ENCODE results near the gene EIF4E.
A peak's percentile ranks its signal among the peaks of the same experiment; 100 is the strongest.
"Not testable (repeated sequence)": the region's sequence is repeated elsewhere in the genome, so short reads cannot be mapped to it uniquely, and the experiment has no call there.

Gene EIF4E

GRCh38 chr4:98934851-98935250, 5.9 kb upstream of the EIF4E start:
- not testable (repeated sequence) for FAIRE-seq; DNase-seq (ENCODE audit: insufficient read length, low spot score)

GRCh38 chr4:98932539-98932938, 3.6 kb upstream of the EIF4E start:
- DNase-seq (ENCODE audit: insufficient read length, low spot score) (no peak), FAIRE-seq (peak; percentile 56)

GRCh38 chr4:98930311-98930865, 1.5 kb upstream of the EIF4E start:
- peak; percentile 62 for FAIRE-seq
- DNase-seq (ENCODE audit: insufficient read length, low spot score), result no peak

GRCh38 chr4:98929341-98930267, 671 bp upstream of the EIF4E start:
- DNase-seq (ENCODE audit: insufficient read length, low spot score), result peak; percentile 14
- no peak for FAIRE-seq

GRCh38 chr4:98928131-98928504, 815 bp downstream of the EIF4E start:
- peak; percentile 81 for FAIRE-seq

GRCh38 chr4:98926257-98926656, 2.7 kb downstream of the EIF4E start:
- DNase-seq (ENCODE audit: insufficient read length, low spot score); FAIRE-seq: not testable (repeated sequence)

More at GRCh38 chr4:98928131-98928504, 815 bp downstream of the EIF4E start:
- peak; percentile 29 for DNase-seq (ENCODE audit: insufficient read length, low spot score)

- FAIRE-seq (peak; percentile 11), DNase-seq (ENCODE audit: insufficient read length, low spot score) (no peak)
Measured at GRCh38 chr4:98921292-98921691, 7.6 kb downstream of the EIF4E start.

- no peak for DNase-seq (ENCODE audit: insufficient read length, low spot score)
Measured at GRCh38 chr4:98919996-98920395, 8.9 kb downstream of the EIF4E start.

GRCh38 chr4:98910728-98911127, 18.2 kb downstream of the EIF4E start:
- DNase-seq (ENCODE audit: insufficient read length, low spot score); FAIRE-seq: not testable (repeated sequence)

More at GRCh38 chr4:98919996-98920395, 8.9 kb downstream of the EIF4E start:
- no peak for FAIRE-seq

GRCh38 chr4:98909646-98910401, 19.1 kb downstream of the EIF4E start:
- FAIRE-seq, result peak; percentile 72
- no peak for DNase-seq (ENCODE audit: insufficient read length, low spot score)

- peak; percentile 23 for FAIRE-seq
Measured at GRCh38 chr4:98908703-98909262, 20.1 kb downstream of the EIF4E start.

GRCh38 chr4:98908182-98908581, 20.8 kb downstream of the EIF4E start:
- FAIRE-seq, result peak; percentile 11
- DNase-seq (ENCODE audit: insufficient read length, low spot score), result no peak

More at GRCh38 chr4:98908703-98909262, 20.1 kb downstream of the EIF4E start:
- no peak for DNase-seq (ENCODE audit: insufficient read length, low spot score)

- FAIRE-seq (no peak), DNase-seq (ENCODE audit: insufficient read length, low spot score) (no peak)
Measured at GRCh38 chr4:98905839-98906238, 23.1 kb downstream of the EIF4E start.

GRCh38 chr4:98905297-98905696, 23.6 kb downstream of the EIF4E start:
- no peak for FAIRE-seq
- no peak for DNase-seq (ENCODE audit: insufficient read length, low spot score)

GRCh38 chr4:98903963-98904362, 25.0 kb downstream of the EIF4E start:
- DNase-seq (ENCODE audit: insufficient read length, low spot score) (no peak), FAIRE-seq (no peak)

- no peak for DNase-seq (ENCODE audit: insufficient read length, low spot score)
- FAIRE-seq, result no peak
Measured at GRCh38 chr4:98903561-98903960, 25.4 kb downstream of the EIF4E start.

- DNase-seq (ENCODE audit: insufficient read length, low spot score) (no peak), FAIRE-seq (no peak)
Measured at GRCh38 chr4:98899277-98899676, 29.7 kb downstream of the EIF4E start.

- DNase-seq (ENCODE audit: insufficient read length, low spot score), result no peak
- no peak for FAIRE-seq
Measured at GRCh38 chr4:98891478-98892337, 37.2 kb downstream of the EIF4E start.

- FAIRE-seq (no peak), DNase-seq (ENCODE audit: insufficient read length, low spot score) (no peak)
Measured at GRCh38 chr4:98890702-98891455, 38.1 kb downstream of the EIF4E start.

Data from GM19239 (cell line).